HCT116 (cell line): ENCODE data around the gene THOC6. TPM values are rescaled to one million over a fixed set of nuclear protein-coding genes. Genes with fewer than 3 reads are reported as not detected.
A peak's percentile ranks its signal among the peaks of the same experiment; 100 is the strongest.

Experiments
- ATAC-seq: fragments of 200-7000 bp; cut with Tn5 transposase; 2 replicates; pipeline ENCODE4 v1.9.1; 2020; ENCODE audit warnings: mild to moderate bottlenecking, moderate library complexity
- BruUV-seq: library from RNA; stranded (reverse); fragments of 400-500 nt; replicated peaks from 2 replicates; lab custom pipeline; 2021; lab: Mats Ljungman, UMichigan
- CTCF ChIA-PET: fragments of 300-600 bp; sonication (Branson Sonifier 250); formaldehyde crosslinking; loops from one replicate; lab custom pipeline; 2021; ENCODE audit warnings: antibody characterized with exemption; lab: Charles Lee
- POLR2A ChIA-PET: fragments of 300-600, 350-600 bp; sonication (Branson Sonifier 250); formaldehyde crosslinking; loops from one replicate; lab custom pipeline; 2021; ENCODE audit warnings: antibody characterized with exemption; lab: Charles Lee
- RAD21 ChIA-PET, 2 experiments: fragments of 300-600 bp; sonication (Branson Sonifier 250); formaldehyde crosslinking; loops; one replicate each; lab custom pipeline; 2023; ENCODE audit warnings: low total read pairs in 2 of 2; ENCODE audit not compliant: uncharacterized antibody in 2 of 2, unreplicated experiment in 2 of 2, low non-redundant PET in 1 of 2; lab: Charles Lee
- DNase-seq: peaks from one replicate; pipeline ENCODE4 v3.0.0-alpha.2; 2010; ENCODE audit warnings: low read depth, low spot score
- H2AFZ ChIP-seq: fragments of 200-600 bp; shearing (Covaris generic), sonication (generic); 2 replicates; pipeline ENCODE4 v1.6.1; 2017; ENCODE audit warnings: low read depth, mixed run types, mixed read lengths, antibody characterized with exemption, low read length; ENCODE audit not compliant: poor library complexity, severe bottlenecking
- H3K27ac ChIP-seq: 2 replicates; pipeline ENCODE4 v1.5.1; 2012; ENCODE audit warnings: low read depth, low read length
- H3K27me3 ChIP-seq: fragments of 200-600 bp; sonication (generic); 2 replicates; pipeline ENCODE4 v1.6.1; 2016; ENCODE audit warnings: mixed run types, low read length, mixed read lengths; ENCODE audit not compliant: insufficient read depth
- H3K36me3 ChIP-seq, 2 experiments: fragments of 200-500 bp in 1 of 2; fragments of 200-600 bp in 1 of 2; sonication (Bioruptor generic) in 1 of 2; sonication (generic) in 1 of 2; 2 replicates each; pipeline versions ENCODE4 v1.5.1 to v1.6.1; 2014 to 2016; ENCODE audit warnings: low read length in 2 of 2, inconsistent platforms in 1 of 2, mixed read lengths in 1 of 2, mixed run types in 1 of 2; ENCODE audit not compliant: insufficient read depth in 2 of 2, control insufficient read depth in 1 of 2
- H3K4me1 ChIP-seq, 2 experiments: fragments of 200-600 bp in 1 of 2; sonication (generic) in 1 of 2; 2 replicates each; pipeline versions ENCODE4 v1.5.1 to v1.6.1; 2012 to 2017; ENCODE audit warnings: low read length in 2 of 2, inconsistent platforms in 1 of 2, mild to moderate bottlenecking in 1 of 2, mixed read lengths in 1 of 2, mixed run types in 1 of 2, moderate library complexity in 1 of 2; ENCODE audit not compliant: insufficient read depth in 2 of 2, control insufficient read depth in 1 of 2
- H3K4me2 ChIP-seq: fragments of 200-600 bp; sonication (generic); 2 replicates; pipeline ENCODE4 v1.6.1; 2017; ENCODE audit warnings: mixed run types, low read length, mixed read lengths
- H3K4me3 ChIP-seq, 2 experiments: fragments of 200-600 bp in 1 of 2; sonication (generic) in 1 of 2; replicated peaks in 1 of 2; 2 replicates each; pipeline ENCODE4 v1.5.1; 2011 to 2016; ENCODE audit warnings: low read length in 2 of 2, control low read depth in 1 of 2, low read depth in 1 of 2, mild to moderate bottlenecking in 1 of 2, mixed read lengths in 1 of 2, mixed run types in 1 of 2
- H3K79me2 ChIP-seq: fragments of 200-600 bp; sonication (generic); 2 replicates; pipeline ENCODE4 v1.6.1; 2017; ENCODE audit warnings: mild to moderate bottlenecking, mixed run types, low read length, moderate library complexity, mixed read lengths; ENCODE audit not compliant: insufficient read depth
- H3K9ac ChIP-seq: fragments of 200-600 bp; sonication (generic); 2 replicates; pipeline ENCODE4 v1.6.1; 2016; ENCODE audit warnings: low read length, mixed read lengths
- H3K9me2 ChIP-seq: fragments of 200-600 bp; sonication (generic), shearing (Covaris generic); 2 replicates; pipeline ENCODE4 v1.6.1; 2017; ENCODE audit warnings: mixed run types, mild to moderate bottlenecking, moderate library complexity; ENCODE audit not compliant: insufficient read depth
- H3K9me3 ChIP-seq, 2 experiments: fragments of 200-500 bp in 1 of 2; fragments of 200-600 bp in 1 of 2; sonication (Bioruptor generic) in 1 of 2; sonication (generic) in 1 of 2; 2 replicates each; pipeline ENCODE4 v1.6.1; 2014 to 2017; ENCODE audit warnings: low read length in 2 of 2, mixed read lengths in 2 of 2, inconsistent platforms in 1 of 2, low read depth in 1 of 2, mild to moderate bottlenecking in 1 of 2, mixed run types in 1 of 2, moderate library complexity in 1 of 2; ENCODE audit not compliant: control insufficient read depth in 1 of 2, insufficient read depth in 1 of 2
- H4K20me1 ChIP-seq: fragments of 200-600 bp; sonication (generic), shearing (Covaris generic); 2 replicates; pipeline ENCODE4 v1.6.1; 2017; ENCODE audit warnings: mixed run types, mild to moderate bottlenecking, moderate library complexity; ENCODE audit not compliant: insufficient read depth
- ATF3 ChIP-seq: IDR thresholded peaks from 2 replicates; pipeline ENCODE4 v1.6.1; 2012
- CBX3 ChIP-seq: IDR thresholded peaks from 2 replicates; pipeline ENCODE4 v1.6.1; 2012; ENCODE audit warnings: low read depth
- CTCF ChIP-seq, 3 experiments: fragments of 200-600 bp in 1 of 3; sonication (generic) in 1 of 3; IDR thresholded peaks in 2 of 3; conservative IDR thresholded peaks in 1 of 3; 2 replicates each; pipeline ENCODE4 v1.5.1; 2012 to 2017; ENCODE audit warnings: low read depth in 2 of 3, low read length in 2 of 3, antibody characterized with exemption in 1 of 3, borderline replicate concordance in 1 of 3, control low read depth in 1 of 3, mild to moderate bottlenecking in 1 of 3, mixed read lengths in 1 of 3, mixed run types in 1 of 3, moderate library complexity in 1 of 3; ENCODE audit not compliant: insufficient read depth in 1 of 3
- ELF1 ChIP-seq: IDR thresholded peaks from 2 replicates; pipeline ENCODE4 v1.6.1; 2012; ENCODE audit warnings: low read depth, borderline replicate concordance
- EZH2 ChIP-seq: fragments of 200-600 bp; sonication (generic); IDR thresholded peaks from 2 replicates; pipeline ENCODE4 v1.6.1; 2017; ENCODE audit warnings: antibody characterized with exemption, mixed run types
- EZH2phosphoT487 ChIP-seq: fragments of 200-600 bp; IDR thresholded peaks from 2 replicates; pipeline ENCODE4 v1.6.1; 2018; ENCODE audit warnings: antibody characterized with exemption, borderline replicate concordance
- FOSL1 ChIP-seq: IDR thresholded peaks from 2 replicates; pipeline ENCODE4 v1.6.1; 2012; ENCODE audit warnings: low read depth
- JUND ChIP-seq: IDR thresholded peaks from 2 replicates; pipeline ENCODE4 v1.6.1; 2012
- POLR2AphosphoS5 ChIP-seq: IDR thresholded peaks from 2 replicates; pipeline ENCODE4 v1.6.1; 2011; ENCODE audit warnings: mild to moderate bottlenecking, low read depth, low read length, moderate library complexity
- RAD21 ChIP-seq: IDR thresholded peaks from 2 replicates; pipeline ENCODE4 v1.6.1; 2012; ENCODE audit warnings: low read depth, mild to moderate bottlenecking
- SIN3A ChIP-seq: IDR thresholded peaks from 2 replicates; pipeline ENCODE4 v1.6.1; 2012; ENCODE audit warnings: low read depth
- TCF7L2 ChIP-seq: IDR thresholded peaks from 2 replicates; pipeline ENCODE4 v1.7.0; 2011; ENCODE audit warnings: borderline replicate concordance, inconsistent platforms; ENCODE audit not compliant: insufficient read depth, insufficient read length; ENCODE audit errors: extremely low read depth
- ZBTB33 ChIP-seq: IDR thresholded peaks from 2 replicates; pipeline ENCODE4 v1.6.1; 2011; ENCODE audit warnings: mild to moderate bottlenecking, low read length, moderate library complexity; ENCODE audit not compliant: insufficient replicate concordance; ENCODE audit errors: extremely low read depth
- ZFX ChIP-seq: fragments of 450-650 bp; IDR thresholded peaks from 2 replicates; pipeline ENCODE4 v1.6.1; 2017
- intact Hi-C: fragments of 100-400 bp; cut with micrococcal nuclease; formaldehyde crosslinking; loops from 2 replicates; pipeline ENCODE4 v1.10.0; 2022
- total RNA-seq: library from RNA; stranded (reverse); gene quantifications from one replicate; pipeline ENCODE4 v1.2.1, GENCODE V29; 2021; ENCODE audit not compliant: unreplicated experiment

The THOC6 gene
- total RNA-seq, 1 experiment from 2014 or later: 62.9 TPM

- Histone ChIP-seq H3K9me3 (no peaks in the 10 kb centered on the region), H3K79me2 (no peaks in the 10 kb centered on the region), H3K27ac (peak within 1 kb of the TSS; percentile 37; the same call in 1 of the 2 replicates), H3K27me3 (no peaks in the 10 kb centered on the region), H3K4me1 (peaks cover 52 to 84% of the 10 kb centered on the region in 2 experiments), H3K9ac (peak within 1 kb of the TSS; percentile 48), H3K4me3 (peak within 1 kb of the TSS in 1 of 2 experiments; percentile 22; a peak in 2 of 4 replicates), H3K4me2 (peak within 1 kb of the TSS; percentile 79), H2AFZ (no peak within 1 kb of the TSS), H3K36me3 (no peaks in the 10 kb centered on the region), H4K20me1 (no peaks in the 10 kb centered on the region), H3K9me2 (no peaks in the 10 kb centered on the region)
- DNase-seq: no peak
- POLR2A ChIA-PET: interaction anchor here (1.8 kb wide), 1 partner anchor 8 kb away, joined by 9 read pairs; the partner anchor contains the start of gene TNFRSF12A
- no TSS peak for BruUV-seq
- RAD21 ChIA-PET: no interaction called here
- ATAC-seq: peak; percentile 64
- intact Hi-C loops: no loop called here
- CTCF ChIA-PET: interaction anchor here (1.0 to 1.2 kb wide), 2 partner anchors 10 to 15 kb away, joined by 3 to 4 read pairs; no protein-coding TSS in a partner anchor
- no peak for TF ChIP-seq ZBTB33
- peak; percentile 48 for TF ChIP-seq POLR2AphosphoS5
These were observed 10.9 kb upstream of the THOC6 start, which contains the start of gene CLDN9 for GRCh38 chr16:3012828-3013420. Gene CLDN9 (plus strand): TSS chr16:3012923. CDS start chr16:3013363, 440 bp downstream.

GRCh38 chr16:3013491-3013951 is 10.3 kb upstream of the THOC6 start:
- Histone ChIP-seq H3K27ac (peak overlapping the region; percentile 37; the same call in 1 of the 2 replicates), H3K27me3 (no peaks in the 10 kb centered on the region), H3K9me2 (no peaks in the 10 kb centered on the region), H4K20me1 (no peaks in the 10 kb centered on the region), H3K4me3 (peak overlapping the region in 1 of 2 experiments; percentile 22; a peak in 1 of 4 replicates), H3K9me3 (no peaks in the 10 kb centered on the region), H3K36me3 (no peaks in the 10 kb centered on the region), H2AFZ (no peak overlapping the region), H3K4me2 (peak overlapping the region; percentile 79), H3K9ac (peak overlapping the region; percentile 48), H3K4me1 (peaks cover 52 to 84% of the 10 kb centered on the region in 2 experiments), H3K79me2 (no peaks in the 10 kb centered on the region)
- RAD21 ChIA-PET: no interaction called here
- intact Hi-C loops: no loop called here
- DNase-seq (no peak), ATAC-seq (peak; percentile 35)
- CTCF ChIA-PET: interaction anchor here (1.0 kb wide), 1 partner anchor 10 kb away, joined by 3 read pairs; no protein-coding TSS in a partner anchor
- no peak for TF ChIP-seq TCF7L2
- TF ChIP-seq SIN3A: no peak
- peak in 1 of 3 experiments; percentile 8; a peak in 1 of 6 replicates for TF ChIP-seq CTCF (IDR thresholded peaks at IDR 0.05 in 2 of 3, conservative IDR thresholded peaks at IDR 0.05 in 1 of 3; ENCODE audit: borderline replicate concordance in 1 of 3, insufficient read depth in 1 of 3, low read depth in 2 of 3, low read length in 2 of 3)
- TF ChIP-seq FOSL1: no peak
- no peak for TF ChIP-seq EZH2
- TF ChIP-seq ZFX: 0 out of 2 replicates have a peak, but pooled peaks have one; percentile 25
- no peak for TF ChIP-seq ELF1
- TF ChIP-seq RAD21: no peak
- no peak for TF ChIP-seq EZH2phosphoT487
- TF ChIP-seq CBX3: no peak
- TF ChIP-seq ATF3: no peak
- TF ChIP-seq JUND: no peak
- POLR2A ChIA-PET: interaction anchor here (1.0 kb wide), 1 partner anchor 9 kb away, joined by 5 read pairs; no protein-coding TSS in a partner anchor
- no TSS peak for BruUV-seq
